OCI-LY3 (cell line): ENCODE measurements around the gene TFR2.

Experiments used
- H2AFZ ChIP-seq: fragments of 200-600, 300-600 bp; shearing (Covaris generic); 2 replicates; pipeline ENCODE4 v1.6.0; 2014; ENCODE audit warnings: antibody characterized with exemption, low read depth, low read length
- H3K27ac ChIP-seq: fragments of 200-600, 300-600 bp; sonication (generic); 2 replicates; pipeline ENCODE4 v1.5.1; 2014; ENCODE audit warnings: mild to moderate bottlenecking, low read length, moderate library complexity, mixed read lengths
- H3K27me3 ChIP-seq: fragments of 200-600, 300-600 bp; sonication (generic); 2 replicates; pipeline ENCODE4 v1.6.1; 2014; ENCODE audit warnings: low read depth, low read length, mixed read lengths
- H3K36me3 ChIP-seq: fragments of 200-600, 300-600 bp; sonication (generic); replicated peaks from 2 replicates; pipeline ENCODE3; 2014; ENCODE audit warnings: low read depth, low read length, mixed read lengths
- H3K4me1 ChIP-seq: fragments of 300-600, 200-600 bp; sonication (generic); 2 replicates; pipeline ENCODE4 v1.6.1; 2014; ENCODE audit warnings: low read length, mixed read lengths
- H3K4me2 ChIP-seq: fragments of 200-600, 300-600 bp; sonication (generic); 2 replicates; pipeline ENCODE4 v1.6.1; 2014; ENCODE audit warnings: low read length, mixed read lengths
- H3K4me3 ChIP-seq: fragments of 300-600, 200-600 bp; sonication (generic); 2 replicates; pipeline ENCODE4 v1.5.1; 2014; ENCODE audit warnings: antibody characterized with exemption, mild to moderate bottlenecking, low read length, moderate library complexity
- H3K79me2 ChIP-seq: fragments of 300-600, 200-600 bp; shearing (Covaris generic); 2 replicates; pipeline ENCODE4 v1.6.1; 2014; ENCODE audit warnings: mild to moderate bottlenecking, low read length, mixed read lengths
- H3K9ac ChIP-seq: fragments of 300-600, 200-600 bp; shearing (Covaris generic); 2 replicates; pipeline ENCODE4 v1.6.0; 2014; ENCODE audit warnings: mild to moderate bottlenecking, low read length, moderate library complexity
- H3K9me3 ChIP-seq: fragments of 200-600, 300-600 bp; shearing (Covaris generic); 2 replicates; pipeline ENCODE4 v1.6.1; 2014; ENCODE audit warnings: low read length, mixed read lengths; ENCODE audit not compliant: insufficient read depth
- H4K20me1 ChIP-seq: fragments of 200-600, 300-600 bp; sonication (generic); 2 replicates; pipeline ENCODE4 v1.6.1; 2016; ENCODE audit warnings: low read length, mixed read lengths; ENCODE audit not compliant: insufficient read depth
- CTCF ChIP-seq: fragments of 200-600, 300-600 bp; sonication (generic); IDR thresholded peaks from 2 replicates; pipeline ENCODE4 v1.5.1; 2014; ENCODE audit warnings: antibody characterized with exemption, low read length, low read depth
- EZH2phosphoT487 ChIP-seq: fragments of 200-600 bp; shearing (Covaris generic); IDR thresholded peaks from 2 replicates; pipeline ENCODE4 v1.6.1; 2018; ENCODE audit warnings: antibody characterized with exemption, mixed run types, low read depth

Gene TFR2

GRCh38 chr7:100676501-100677306 lies 35.4 kb upstream of the TFR2 start:
- TF ChIP-seq EZH2phosphoT487 (no peak), CTCF (no peak)
- Histone ChIP-seq H3K27ac (peak overlapping the region; percentile 84), H3K27me3 (no peaks in the 10 kb centered on the region), H3K4me1 (no peaks in the 10 kb centered on the region), H3K9ac (no peak overlapping the region), H3K4me3 (peak overlapping the region; percentile 78; the same call in 1 of the 2 replicates), H3K4me2 (peak overlapping the region; percentile 60), H3K36me3 (peaks cover 18% of the 10 kb centered on the region), H4K20me1 (peaks cover 14% of the 10 kb centered on the region; the same call in 1 of the 2 replicates), H3K9me3 (no peaks in the 10 kb centered on the region), H2AFZ (no peak overlapping the region), H3K79me2 (peaks cover 27% of the 10 kb centered on the region)

- no peaks in the 10 kb centered on the region for H3K27me3 ChIP-seq
- peak overlapping the region; percentile 82 for H3K9ac ChIP-seq
- peak overlapping the region; percentile 78 for H3K4me3 ChIP-seq
- peaks cover 27% of the 10 kb centered on the region for H3K79me2 ChIP-seq
- H3K36me3 ChIP-seq, result peaks cover 12% of the 10 kb centered on the region
- H3K27ac ChIP-seq, result peak overlapping the region; percentile 84
- TF ChIP-seq EZH2phosphoT487, result no peak
- no peak for TF ChIP-seq CTCF
- no peak overlapping the region for H2AFZ ChIP-seq
- peak overlapping the region; percentile 60 for H3K4me2 ChIP-seq
- peaks cover 14% of the 10 kb centered on the region; the same call in 1 of the 2 replicates for H4K20me1 ChIP-seq
- H3K4me1 ChIP-seq, result no peaks in the 10 kb centered on the region
- no peaks in the 10 kb centered on the region for H3K9me3 ChIP-seq
These were observed 34.4 kb upstream of the TFR2 start for GRCh38 chr7:100675581-100676350.

GRCh38 chr7:100675105-100675451 lies 33.7 kb upstream of the TFR2 start:
- Histone ChIP-seq H3K4me3 (peak overlapping the region; percentile 78), H2AFZ (no peak overlapping the region), H3K79me2 (peaks cover 27% of the 10 kb centered on the region), H3K9ac (peak overlapping the region; percentile 82), H3K27me3 (no peaks in the 10 kb centered on the region), H3K4me1 (no peaks in the 10 kb centered on the region), H3K36me3 (peaks cover 12% of the 10 kb centered on the region), H3K9me3 (no peaks in the 10 kb centered on the region), H3K27ac (peak overlapping the region; percentile 84), H4K20me1 (peaks cover 11% of the 10 kb centered on the region; the same call in 1 of the 2 replicates), H3K4me2 (peak overlapping the region; percentile 60)
- TF ChIP-seq EZH2phosphoT487 (no peak), CTCF (no peak)
